GM19035 (cell line): ENCODE measurements around the gene TRPM3.

ENCODE experiments used
- ATAC-seq: cut with Tn5 transposase; IDR thresholded peaks from one replicate; pipeline ENCODE4 v1.9.1; 2021; ENCODE audit not compliant: unreplicated experiment

TRPM3 gene

GRCh38 chr9:71105192-71105591 is 16.2 kb downstream of the TRPM3 start:
- no peak for ATAC-seq

GRCh38 chr9:71098801-71099200 is 22.6 kb downstream of the TRPM3 start:
- no peak for ATAC-seq

- no peak for ATAC-seq
Measured at GRCh38 chr9:71097671-71098070, 23.8 kb downstream of the TRPM3 start.

DNA sequence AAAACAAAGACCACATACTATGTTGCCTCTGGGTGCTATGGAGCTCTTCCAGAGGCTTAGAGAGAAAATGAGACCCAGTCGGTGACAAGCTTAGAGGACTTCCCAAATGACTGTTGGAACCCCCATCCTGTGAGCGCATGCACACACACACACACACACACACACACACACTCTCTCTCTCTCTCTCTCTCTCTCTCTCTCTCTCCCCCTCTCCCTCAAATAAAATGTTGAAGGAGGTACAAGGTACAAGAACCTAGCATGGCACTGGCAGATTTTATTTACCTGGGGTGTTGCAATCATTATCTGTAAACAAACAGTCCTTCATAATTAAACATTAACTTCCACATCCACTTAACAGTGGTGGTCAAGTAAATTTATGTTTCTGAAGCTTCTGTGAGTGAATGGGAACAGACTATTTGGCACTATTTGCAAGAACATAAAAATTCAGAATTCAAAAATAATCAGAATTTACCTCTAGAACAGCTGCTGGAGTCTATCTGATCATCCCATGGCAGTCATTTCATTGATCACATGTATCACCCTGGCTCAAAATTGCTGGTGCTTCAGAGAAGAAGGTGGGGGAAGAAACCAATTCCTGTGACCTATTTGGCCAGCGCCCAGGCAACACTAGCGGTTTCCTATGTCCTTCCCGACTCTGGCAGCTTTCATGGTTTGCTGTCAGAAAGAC is 24.9 kb downstream of the TRPM3 start:
- ATAC-seq: no peak

GRCh38 chr9:71094708-71095251 is 26.6 kb downstream of the TRPM3 start:
- ATAC-seq: no peak

DNA sequence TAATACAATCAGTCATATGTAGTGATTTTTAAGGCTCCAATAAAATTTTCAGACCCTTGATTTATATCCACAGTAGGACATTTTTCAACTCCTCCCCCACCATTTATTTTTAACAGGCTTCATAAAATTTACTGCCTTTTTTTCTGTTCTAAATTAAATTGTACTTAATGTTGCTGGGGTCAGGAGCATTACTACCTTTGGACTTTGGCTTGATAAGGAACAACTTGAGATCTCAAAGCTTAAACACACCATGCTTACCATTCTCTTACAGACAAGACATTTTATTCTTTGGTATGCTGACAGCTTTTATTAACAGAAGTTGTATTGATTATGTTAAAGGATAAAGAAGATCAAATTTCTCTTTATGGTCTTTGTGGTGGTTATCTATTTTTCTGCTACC is 30.5 kb downstream of the TRPM3 start:
- no peak for ATAC-seq

GRCh38 chr9:71079451-71079850 is 42.0 kb downstream of the TRPM3 start:
- ATAC-seq: no peak

- ATAC-seq: no peak
Measured at GRCh38 chr9:71076096-71076495, 45.3 kb downstream of the TRPM3 start.

DNA sequence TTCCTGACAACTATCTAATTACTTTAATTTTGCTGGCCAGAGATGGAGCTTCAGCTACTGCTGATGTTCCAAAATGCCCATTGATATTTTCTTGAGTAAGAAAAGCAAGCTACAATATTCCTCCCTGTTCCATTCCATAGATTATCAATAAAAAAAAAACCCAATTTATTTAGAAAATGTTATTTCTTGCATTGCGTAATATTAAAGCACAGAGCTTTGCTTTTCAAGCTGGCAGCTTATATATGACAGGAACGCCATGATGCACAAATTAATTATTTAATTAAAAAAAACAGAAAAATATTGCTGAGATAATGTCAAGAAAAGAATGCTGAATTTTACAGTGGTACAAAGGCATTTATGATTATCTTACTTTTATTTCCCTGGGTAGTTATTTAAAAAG is 47.9 kb downstream of the TRPM3 start:
- ATAC-seq: no peak

GRCh38 chr9:71072587-71072986 is 48.8 kb downstream of the TRPM3 start:
- no peak for ATAC-seq

- ATAC-seq: no peak
Measured at GRCh38 chr9:71071633-71072032, 49.8 kb downstream of the TRPM3 start.

- no peak for ATAC-seq
Measured at GRCh38 chr9:71058660-71059059, 62.8 kb downstream of the TRPM3 start.

- ATAC-seq: no peak
Measured at GRCh38 chr9:71052287-71052686, 69.1 kb downstream of the TRPM3 start.

DNA sequence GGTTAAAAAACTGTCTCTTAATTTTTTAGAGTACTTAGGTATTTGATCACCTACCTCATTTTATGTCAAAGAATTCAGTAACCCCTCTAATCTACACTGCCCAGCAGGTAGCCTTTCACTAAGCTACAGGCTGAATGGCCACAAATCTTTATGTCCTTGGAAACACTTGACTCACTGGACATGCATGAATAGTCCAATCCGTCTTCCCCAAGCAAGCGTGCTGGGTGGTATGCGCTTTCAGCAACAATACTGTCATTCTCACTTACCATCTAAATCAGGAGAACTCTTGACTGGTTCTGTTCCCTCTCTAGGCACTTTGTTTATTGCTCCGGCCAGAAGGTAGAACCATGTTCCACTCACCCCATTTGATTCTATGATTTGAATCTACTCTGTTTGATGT is 73.1 kb downstream of the TRPM3 start:
- no peak for ATAC-seq

- ATAC-seq: no peak
Measured at GRCh38 chr9:71042448-71042990, 78.9 kb downstream of the TRPM3 start.

- no peak for ATAC-seq
Measured at GRCh38 chr9:71037521-71037920, 83.9 kb downstream of the TRPM3 start.

- no peak for ATAC-seq
Measured at GRCh38 chr9:71036501-71036900, 84.9 kb downstream of the TRPM3 start.

DNA sequence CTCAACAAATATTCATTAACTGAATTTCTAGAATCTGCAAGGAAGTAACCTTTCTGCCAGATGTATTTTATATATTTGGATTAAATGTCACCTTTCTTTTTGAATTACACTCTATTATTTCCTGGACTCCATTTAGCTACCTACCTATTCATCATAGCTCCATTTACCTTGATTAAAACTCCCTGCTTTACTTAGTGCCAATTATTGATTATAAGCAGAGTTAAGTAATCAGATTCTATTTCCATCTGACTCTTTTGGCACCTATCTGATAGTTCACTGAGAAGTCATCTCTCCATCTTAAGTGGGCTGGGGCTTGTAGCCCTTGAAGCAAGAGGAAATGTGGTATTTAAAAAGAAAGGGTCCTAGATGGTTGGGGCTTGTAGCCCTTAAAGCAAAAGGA is 88.6 kb downstream of the TRPM3 start:
- ATAC-seq: no peak

DNA sequence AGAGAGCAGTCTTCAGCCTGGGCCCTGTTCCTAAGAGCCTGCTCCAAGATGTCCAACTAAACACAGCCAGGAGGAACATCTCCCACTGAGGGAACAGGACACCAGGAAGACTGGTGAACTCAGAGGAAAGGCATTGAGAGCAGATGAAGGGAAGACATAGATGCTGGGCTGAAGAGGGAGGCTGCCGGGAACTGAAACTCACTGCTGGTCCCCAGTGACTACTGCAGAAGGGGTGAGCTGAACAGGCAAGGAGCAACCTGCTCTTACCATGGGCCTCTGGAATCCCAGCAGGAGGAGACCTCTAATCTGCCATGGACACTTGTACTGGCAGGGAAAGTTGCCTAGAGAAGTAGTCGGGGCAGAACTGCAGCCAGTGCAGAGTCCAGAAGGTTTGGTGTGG is 95.7 kb downstream of the TRPM3 start:
- ATAC-seq: no peak

GRCh38 chr9:71025201-71025600 is 96.2 kb downstream of the TRPM3 start:
- ATAC-seq: no peak

- ATAC-seq: no peak
Measured at GRCh38 chr9:71010258-71010657, 111.2 kb downstream of the TRPM3 start.

- no peak for ATAC-seq
Measured at GRCh38 chr9:71005456-71005855, 116.0 kb downstream of the TRPM3 start.

DNA sequence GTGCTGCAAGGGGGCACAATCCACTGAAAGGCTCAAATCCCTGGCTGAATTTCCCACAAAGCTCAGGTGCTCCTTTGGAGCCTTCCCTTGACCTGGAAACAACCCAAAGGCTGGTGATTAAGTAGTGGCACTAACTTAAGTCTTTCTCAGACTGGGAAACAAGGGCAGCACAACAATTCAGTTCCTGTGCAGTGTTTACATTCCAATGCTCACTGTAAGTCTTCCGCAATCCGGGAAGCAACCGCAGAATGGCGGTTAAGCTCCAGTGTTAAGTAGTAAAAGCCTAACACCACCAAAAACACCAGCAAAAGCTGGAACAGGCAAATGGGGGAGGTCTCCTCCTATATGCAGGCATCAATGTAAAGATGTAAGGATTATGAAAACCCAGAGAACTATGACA is 117.2 kb downstream of the TRPM3 start:
- ATAC-seq: no peak
